HEK293 (cell line): Measurements from ENCODE around the gene ALOX15.

Source experiments
- CTCF ChIA-PET: fragments of 350-600 bp; formaldehyde crosslinking; extraction: SDS; loops from one replicate; lab custom pipeline; 2021; ENCODE audit warnings: antibody characterized with exemption; lab: Yijun Ruan, JAX
- POLR2A ChIA-PET: fragments of 300-600 bp; formaldehyde crosslinking; extraction: SDS; loops from one replicate; lab custom pipeline; 2020; ENCODE audit warnings: antibody characterized with exemption, inconsistent platforms; lab: Yijun Ruan, JAX
- H3K27ac ChIP-seq: fragments of 200-500 bp; sonication (Bioruptor generic); 2 replicates; pipeline ENCODE4 v1.5.1; 2014; ENCODE audit warnings: low read depth, low read length, control low read depth, inconsistent platforms; ENCODE audit errors: extremely low read depth
- H3K36me3 ChIP-seq, 2 experiments: fragments of 200-500 bp in 1 of 2; sonication (Bioruptor generic) in 1 of 2; 1 replicate in 1 of 2; 2 replicates in 1 of 2; pipeline ENCODE4 v1.5.1; 2014 to 2017; ENCODE audit warnings: inconsistent platforms in 2 of 2, low read length in 2 of 2; ENCODE audit not compliant: control insufficient read depth in 2 of 2, insufficient read depth in 1 of 2
- H3K4me1 ChIP-seq: fragments of 200-500 bp; sonication (Bioruptor generic); 2 replicates; pipeline ENCODE4 v1.5.1; 2014; ENCODE audit warnings: mild to moderate bottlenecking, low read length, inconsistent platforms; ENCODE audit not compliant: control insufficient read depth, insufficient read depth
- H3K4me3 ChIP-seq: 2 replicates; pipeline ENCODE4 v1.5.1; 2011; ENCODE audit warnings: low read depth, mild to moderate bottlenecking, control low read depth, low read length, moderate library complexity
- H3K9me3 ChIP-seq: fragments of 200-500 bp; sonication (Bioruptor generic); 2 replicates; pipeline ENCODE4 v1.5.1; 2014; ENCODE audit warnings: low read depth, low read length, inconsistent platforms; ENCODE audit not compliant: control insufficient read depth, insufficient read depth
- ATF2 ChIP-seq: fragments of 450-650 bp; formaldehyde crosslinking; IDR thresholded peaks from 2 replicates; pipeline ENCODE4 v1.5.1; 2016; ENCODE audit warnings: missing biosample characterization, missing genetic modification characterization, low read depth
- GLIS1 ChIP-seq: fragments of 450-650 bp; formaldehyde crosslinking; IDR thresholded peaks from 2 replicates; pipeline ENCODE4 v1.5.1; 2016; ENCODE audit warnings: missing biosample characterization, missing genetic modification characterization
- PATZ1 ChIP-seq: fragments of 450-650 bp; formaldehyde crosslinking; IDR thresholded peaks from 2 replicates; pipeline ENCODE4 v1.5.1; 2016; ENCODE audit warnings: missing biosample characterization, missing genetic modification characterization
- REPIN1 ChIP-seq: fragments of 450-650 bp; formaldehyde crosslinking; IDR thresholded peaks from 2 replicates; pipeline ENCODE4 v1.5.1; 2017; ENCODE audit warnings: missing biosample characterization, missing genetic modification characterization, low read depth
- ZIC2 ChIP-seq: fragments of 450-650 bp; formaldehyde crosslinking; IDR thresholded peaks from 2 replicates; pipeline ENCODE4 v1.5.1; 2016; ENCODE audit warnings: missing biosample characterization, missing genetic modification characterization
- ZNF274 ChIP-seq, 2 experiments: fragments of 200-500 bp in 1 of 2; fragments of 450-650 bp in 1 of 2; sonication (Bioruptor generic) in 1 of 2; formaldehyde crosslinking in 1 of 2; IDR thresholded peaks; 2 replicates each; pipeline versions ENCODE4 v1.5.1 to v1.6.1; 2014 to 2016; ENCODE audit warnings: borderline replicate concordance in 1 of 2, inconsistent platforms in 1 of 2, low read length in 1 of 2, missing biosample characterization in 1 of 2, missing genetic modification characterization in 1 of 2
- ZNF529 ChIP-seq: fragments of 450-650 bp; formaldehyde crosslinking; IDR thresholded peaks from 2 replicates; pipeline ENCODE4 v1.5.1; 2017; ENCODE audit warnings: missing genetic modification characterization, missing biosample characterization; ENCODE audit not compliant: insufficient replicate concordance
- ZNF580 ChIP-seq: fragments of 450-650 bp; formaldehyde crosslinking; IDR thresholded peaks from 2 replicates; pipeline ENCODE4 v1.5.1; 2016; ENCODE audit warnings: missing biosample characterization, missing genetic modification characterization
- ZNF658 ChIP-seq: fragments of 450-650 bp; formaldehyde crosslinking; IDR thresholded peaks from 2 replicates; pipeline ENCODE4; 2016; ENCODE audit warnings: missing biosample characterization, missing genetic modification characterization
- ZNF677 ChIP-seq: fragments of 450-650 bp; IDR thresholded peaks from 2 replicates; pipeline ENCODE4 v1.5.0; 2018; ENCODE audit warnings: missing biosample characterization, mild to moderate bottlenecking, missing genetic modification characterization, moderate library complexity
- ZNF768 ChIP-seq: fragments of 450-650 bp; formaldehyde crosslinking; IDR thresholded peaks from 2 replicates; pipeline ENCODE4 v1.5.1; 2018; ENCODE audit warnings: missing biosample characterization, mild to moderate bottlenecking, missing genetic modification characterization
- ZNF777 ChIP-seq: fragments of 450-650 bp; formaldehyde crosslinking; IDR thresholded peaks from 2 replicates; pipeline ENCODE4 v1.5.1; 2017; ENCODE audit warnings: missing biosample characterization, missing genetic modification characterization, borderline replicate concordance
- ZNF791 ChIP-seq: fragments of 450-650 bp; formaldehyde crosslinking; IDR thresholded peaks from 2 replicates; pipeline ENCODE4 v1.5.1; 2016; ENCODE audit warnings: missing biosample characterization, missing genetic modification characterization
- TF ChIP-seq, protein P1 (sequence below): IDR thresholded peaks from 2 replicates; pipeline ENCODE4 v1.6.1; 2011; ENCODE audit warnings: mild to moderate bottlenecking, low read depth, low read length, borderline replicate concordance

The ALOX15 gene

GRCh38 chr17:4585638-4585994 lies 55.9 kb downstream of the ALOX15 start:
- Histone ChIP-seq H3K9me3 (no peaks in the 10 kb centered on the region), H3K4me3 (no peak overlapping the region), H3K36me3 (no peaks in the 10 kb centered on the region), H3K4me1 (peaks cover 2% of the 10 kb centered on the region; the same call in 1 of the 2 replicates), H3K27ac (no peak overlapping the region)
- TF ChIP-seq ZIC2 (tag by site-specific recombination) (peak; percentile 49), ZNF580 (tag by site-specific recombination) (no peak), ZNF677 (tag by site-specific recombination) (no peak), ATF2 (no peak), ZNF768 (tag by site-specific recombination) (no peak), ZNF658 (tag by site-specific recombination) (no peak), ZNF791 (no peak), GLIS1 (peak; percentile 88), REPIN1 (no peak)
- TF ChIP-seq, protein P1, sequence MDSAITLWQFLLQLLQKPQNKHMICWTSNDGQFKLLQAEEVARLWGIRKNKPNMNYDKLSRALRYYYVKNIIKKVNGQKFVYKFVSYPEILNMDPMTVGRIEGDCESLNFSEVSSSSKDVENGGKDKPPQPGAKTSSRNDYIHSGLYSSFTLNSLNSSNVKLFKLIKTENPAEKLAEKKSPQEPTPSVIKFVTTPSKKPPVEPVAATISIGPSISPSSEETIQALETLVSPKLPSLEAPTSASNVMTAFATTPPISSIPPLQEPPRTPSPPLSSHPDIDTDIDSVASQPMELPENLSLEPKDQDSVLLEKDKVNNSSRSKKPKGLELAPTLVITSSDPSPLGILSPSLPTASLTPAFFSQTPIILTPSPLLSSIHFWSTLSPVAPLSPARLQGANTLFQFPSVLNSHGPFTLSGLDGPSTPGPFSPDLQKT: no peak
- ChIA-PET POLR2A (interaction anchor here (1.5 kb wide), 1 partner anchor 12 kb away, joined by 4 read pairs; no protein-coding TSS in a partner anchor), CTCF (interaction anchor here (7.8 kb wide), 1 partner anchor 18 kb away, joined by 58 read pairs; no protein-coding TSS in a partner anchor)

- POLR2A ChIA-PET: interaction anchor here (0.6 to 1.4 kb wide), 3 partner anchors 14 to 57 kb away, joined by 3 to 12 read pairs (median 3); no protein-coding TSS in a partner anchor
- Histone ChIP-seq H3K27ac (no peak overlapping the region; the same call in 1 of the 2 replicates), H3K9me3 (no peaks in the 10 kb centered on the region), H3K4me3 (no peak overlapping the region), H3K36me3 (no peaks in the 10 kb centered on the region), H3K4me1 (peaks cover 2% of the 10 kb centered on the region; the same call in 1 of the 2 replicates)
- TF ChIP-seq ZNF529 (tag by site-specific recombination) (no peak), ZNF777 (tag by site-specific recombination) (no peak), PATZ1 (peak; percentile 17; the same call in 1 of the 2 replicates), ZNF274 (IDR thresholded peaks at IDR 0.05; ENCODE audit: low read length) (no peak), ZNF274 (tag by site-specific recombination; IDR thresholded peaks at IDR 0.05; ENCODE audit: borderline replicate concordance) (no peak)
- CTCF ChIA-PET: interaction anchor here (0.9 to 1.0 kb wide), 3 partner anchors 11 to 40 kb away, joined by 3 to 5 read pairs (median 3); no protein-coding TSS in a partner anchor
Measured at GRCh38 chr17:4584917-4585637, 56.4 kb downstream of the ALOX15 start.
